ENCODE data around the gene STK25.

The STK25 gene

GRCh38 chr2:241445426-241445825, 63.0 kb downstream of the STK25 start:
- H3K4me3 ChIP-seq (ENCODE audit: low read length), result no peak overlapping the region
- no peak for DNase-seq (ENCODE audit: low read depth)
- TF ChIP-seq, protein P1, sequence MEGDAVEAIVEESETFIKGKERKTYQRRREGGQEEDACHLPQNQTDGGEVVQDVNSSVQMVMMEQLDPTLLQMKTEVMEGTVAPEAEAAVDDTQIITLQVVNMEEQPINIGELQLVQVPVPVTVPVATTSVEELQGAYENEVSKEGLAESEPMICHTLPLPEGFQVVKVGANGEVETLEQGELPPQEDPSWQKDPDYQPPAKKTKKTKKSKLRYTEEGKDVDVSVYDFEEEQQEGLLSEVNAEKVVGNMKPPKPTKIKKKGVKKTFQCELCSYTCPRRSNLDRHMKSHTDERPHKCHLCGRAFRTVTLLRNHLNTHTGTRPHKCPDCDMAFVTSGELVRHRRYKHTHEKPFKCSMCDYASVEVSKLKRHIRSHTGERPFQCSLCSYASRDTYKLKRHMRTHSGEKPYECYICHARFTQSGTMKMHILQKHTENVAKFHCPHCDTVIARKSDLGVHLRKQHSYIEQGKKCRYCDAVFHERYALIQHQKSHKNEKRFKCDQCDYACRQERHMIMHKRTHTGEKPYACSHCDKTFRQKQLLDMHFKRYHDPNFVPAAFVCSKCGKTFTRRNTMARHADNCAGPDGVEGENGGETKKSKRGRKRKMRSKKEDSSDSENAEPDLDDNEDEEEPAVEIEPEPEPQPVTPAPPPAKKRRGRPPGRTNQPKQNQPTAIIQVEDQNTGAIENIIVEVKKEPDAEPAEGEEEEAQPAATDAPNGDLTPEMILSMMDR (conservative IDR thresholded peaks at IDR 0.05; ENCODE audit: low read depth, low read length), result no peak

- H3K4me3 ChIP-seq (ENCODE audit: low read length), result no peak overlapping the region
- peak; percentile 24 for DNase-seq (ENCODE audit: low read depth)
- TF ChIP-seq, protein P1 (conservative IDR thresholded peaks at IDR 0.05; ENCODE audit: low read depth, low read length), result no peak
Observed at GRCh38 chr2:241443486-241444223, 64.7 kb downstream of the STK25 start.

Measured in retinal pigment epithelial cell (primary cell).